Epidermal melanocyte (primary cell): ENCODE results near the gene RNF14.

Source experiments
- DNase-seq: peaks from one replicate; pipeline ENCODE4 v3.0.0; 2011; ENCODE audit warnings: low spot score; ENCODE audit not compliant: insufficient read length

The RNF14 gene

DNA sequence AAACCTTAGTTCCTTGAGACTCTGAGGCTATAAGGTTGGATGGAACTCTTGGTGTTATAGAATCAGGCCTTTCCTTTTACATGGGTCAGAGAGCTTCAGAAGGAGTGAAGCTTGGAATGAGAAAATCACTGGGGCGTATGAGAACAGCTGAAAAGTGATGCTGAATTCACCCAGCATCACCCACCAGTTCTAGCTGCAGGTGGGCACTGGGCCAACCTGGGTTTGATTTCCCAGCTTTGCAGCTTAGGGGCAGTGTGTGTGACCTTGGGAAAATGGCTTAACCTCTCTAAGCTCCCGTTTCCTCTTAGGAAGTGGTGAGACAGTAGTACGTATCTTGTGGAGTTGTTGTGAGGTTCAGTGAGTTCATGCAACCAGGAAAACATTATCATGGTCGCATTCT lies 21.6 kb upstream of the RNF14 start:
- DNase-seq = no peak

- DNase-seq = no peak
Measured at GRCh38 chr5:141948812-141949211, 20.1 kb upstream of the RNF14 start.

- DNase-seq = no peak
Measured at GRCh38 chr5:141949511-141949910, 19.4 kb upstream of the RNF14 start.

GRCh38 chr5:141950207-141951005 lies 18.5 kb upstream of the RNF14 start:
- no peak for DNase-seq

DNA sequence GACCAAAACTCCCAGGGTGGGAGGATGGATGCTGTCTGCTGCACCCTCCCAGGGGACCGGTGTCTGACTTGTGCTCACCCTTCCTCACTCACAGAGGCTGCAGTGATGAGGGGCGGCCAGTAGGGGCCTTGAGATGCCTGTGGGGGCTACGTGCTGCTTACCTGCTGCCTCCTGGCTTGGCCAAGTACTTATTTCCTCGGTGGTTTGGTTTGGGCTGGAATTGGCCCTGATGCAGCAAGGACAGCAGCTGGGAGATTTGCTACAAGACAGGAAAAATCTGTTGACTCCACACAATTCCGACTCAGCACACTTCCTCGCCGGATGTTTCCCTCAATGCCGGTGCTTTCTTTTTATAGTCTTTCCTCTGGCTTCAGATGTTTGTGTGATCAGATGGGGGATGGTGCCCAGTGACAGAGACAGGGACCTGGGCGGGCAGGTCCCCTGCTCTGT lies 17.5 kb upstream of the RNF14 start:
- DNase-seq = no peak

GRCh38 chr5:141952020-141952419 lies 16.9 kb upstream of the RNF14 start:
- DNase-seq = no peak

GRCh38 chr5:141954194-141954593 lies 14.7 kb upstream of the RNF14 start:
- DNase-seq = no peak

DNA sequence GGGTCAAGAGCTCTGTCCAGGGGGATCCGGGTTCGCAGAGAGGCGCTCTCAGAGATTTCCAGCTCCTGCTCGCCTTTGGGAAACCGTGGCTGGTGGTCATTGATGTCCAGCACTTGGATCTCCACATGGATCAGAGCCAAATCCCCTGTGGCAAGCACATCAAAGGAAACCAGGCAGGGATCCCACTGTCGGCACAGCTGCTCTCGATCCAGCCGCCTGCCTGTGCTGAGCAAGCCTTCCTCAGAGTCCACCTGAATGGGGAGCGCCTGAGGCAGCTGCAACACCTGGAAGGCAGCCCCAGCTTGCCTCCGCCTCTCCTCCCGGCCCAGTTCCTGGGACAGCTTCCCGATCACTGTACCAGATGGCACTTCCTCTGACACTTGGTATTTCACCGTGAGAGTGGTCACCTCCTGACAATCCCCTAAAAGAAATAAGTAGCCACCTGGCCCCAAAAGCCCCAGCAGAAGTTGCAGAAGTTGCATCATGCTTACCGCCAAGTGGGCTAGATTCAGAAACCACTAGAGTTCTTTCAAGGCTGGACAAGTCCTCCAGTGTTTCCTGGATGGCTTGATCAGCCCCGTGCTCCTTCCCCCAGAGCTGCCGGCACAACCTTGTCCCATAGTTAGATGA lies 11.4 kb upstream of the RNF14 start:
- DNase-seq = no peak

DNA sequence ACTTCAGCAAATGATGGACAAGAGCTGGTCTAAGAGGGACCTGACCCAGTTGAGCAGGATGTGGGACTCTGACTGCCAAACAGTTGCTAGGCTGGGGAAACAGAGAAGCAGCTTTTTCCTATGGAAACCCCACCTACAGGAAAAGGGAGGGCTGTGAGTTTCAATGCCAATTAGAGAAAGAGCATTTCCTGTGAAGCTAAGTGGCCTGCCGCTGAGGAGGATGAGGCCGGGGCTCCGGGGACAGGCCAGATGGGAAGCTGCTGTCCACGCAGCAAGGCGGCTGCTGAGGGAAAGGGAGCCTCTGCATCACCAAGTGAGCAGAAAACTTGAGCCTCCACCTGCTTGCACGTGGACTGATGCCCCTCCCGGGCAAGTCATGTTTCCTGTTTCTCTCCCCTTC lies 10.8 kb upstream of the RNF14 start, which contains the start of gene PCDH12:
TSS of gene PCDH12 (minus strand) at position 90 of the 400 bp plus-strand sequence. CDS start 351 bp downstream, outside the sequence.
- DNase-seq = no peak

GRCh38 chr5:141958546-141959172 lies 10.2 kb upstream of the RNF14 start:
- DNase-seq = no peak

- no peak for DNase-seq
Measured at GRCh38 chr5:141960018-141960417, 8.9 kb upstream of the RNF14 start.

DNA sequence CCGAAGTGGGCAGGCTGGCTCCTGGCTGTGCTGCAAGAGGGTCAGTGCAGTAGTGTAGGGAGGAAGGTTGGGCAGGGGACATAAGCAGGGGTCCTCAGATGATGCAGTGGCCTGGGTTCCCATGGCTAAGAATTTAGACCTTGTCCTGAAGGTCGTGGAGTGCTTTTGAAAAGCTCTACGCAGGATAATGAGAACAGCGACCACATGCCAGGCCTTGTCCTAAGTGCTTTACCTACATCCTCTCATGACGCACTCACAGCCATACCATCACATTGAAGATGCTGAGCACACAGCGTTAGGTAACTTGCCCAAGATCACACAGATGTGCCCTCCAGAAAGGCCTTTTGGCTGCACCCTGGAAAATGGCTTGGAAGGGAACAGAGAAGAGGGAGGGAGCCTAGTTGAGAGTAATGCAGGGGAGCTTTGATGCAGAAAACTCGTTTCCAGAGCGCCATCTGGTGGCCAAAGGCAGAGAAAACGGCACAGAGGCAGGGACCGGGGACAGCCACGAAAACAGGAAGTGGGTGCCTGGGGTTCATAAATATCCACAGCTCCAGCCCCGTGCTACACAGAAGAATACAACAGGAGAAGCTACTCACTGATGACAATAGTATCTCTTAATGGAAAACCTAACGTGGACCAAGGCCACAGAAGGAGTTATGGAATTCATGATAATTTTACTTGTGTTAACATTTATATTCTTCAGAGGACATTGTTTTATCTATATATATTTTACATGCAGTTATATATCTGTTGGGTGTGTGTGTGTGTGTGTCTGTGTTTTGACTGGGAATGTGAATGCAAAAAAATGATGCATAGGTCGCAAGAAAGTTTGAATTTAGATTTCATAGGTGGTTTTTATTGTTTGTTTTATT lies 8.2 kb upstream of the RNF14 start:
- peak; percentile 85 for DNase-seq

- DNase-seq = no peak
Measured at GRCh38 chr5:141961466-141961865, 7.4 kb upstream of the RNF14 start.

DNA sequence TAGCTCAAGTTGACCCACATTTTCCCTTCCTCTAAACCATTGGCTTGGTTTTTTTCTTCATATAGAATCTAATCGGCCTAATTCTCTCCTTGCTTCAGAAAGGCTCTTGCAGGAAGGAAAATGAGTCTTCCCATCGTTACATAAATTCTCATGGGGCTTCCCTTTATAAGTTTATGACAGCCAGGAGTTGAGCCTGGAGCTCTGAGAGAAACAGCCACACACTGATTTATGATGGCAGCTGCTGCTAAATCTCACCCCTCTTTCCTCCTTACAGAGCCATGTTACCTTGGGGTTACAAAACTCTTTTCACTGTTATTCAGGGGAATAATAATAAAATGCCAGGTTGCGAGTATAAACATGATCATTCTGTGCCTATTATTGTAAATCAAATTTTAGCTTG lies 5.2 kb upstream of the RNF14 start:
- DNase-seq = no peak

DNA sequence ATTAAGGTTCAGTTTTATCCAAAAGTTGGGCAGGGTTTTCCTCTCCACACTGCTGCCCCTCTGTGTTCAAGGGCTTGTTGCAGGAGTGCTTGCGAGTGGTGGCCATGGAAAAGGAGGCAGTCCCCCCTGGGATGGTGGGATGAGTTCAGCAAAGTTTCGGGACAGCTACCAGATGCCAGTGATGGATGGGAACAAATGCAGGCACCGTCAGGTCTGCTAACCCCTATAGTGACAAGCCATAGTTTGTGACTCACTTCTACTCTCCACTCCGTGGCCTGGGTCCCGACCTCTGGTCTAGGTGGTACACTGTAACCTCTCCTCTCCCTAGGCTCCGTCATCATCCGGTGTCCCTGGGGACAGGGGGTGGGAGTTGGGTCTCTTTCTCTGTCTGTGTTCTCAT lies 3.8 kb upstream of the RNF14 start:
- DNase-seq = no peak

DNA sequence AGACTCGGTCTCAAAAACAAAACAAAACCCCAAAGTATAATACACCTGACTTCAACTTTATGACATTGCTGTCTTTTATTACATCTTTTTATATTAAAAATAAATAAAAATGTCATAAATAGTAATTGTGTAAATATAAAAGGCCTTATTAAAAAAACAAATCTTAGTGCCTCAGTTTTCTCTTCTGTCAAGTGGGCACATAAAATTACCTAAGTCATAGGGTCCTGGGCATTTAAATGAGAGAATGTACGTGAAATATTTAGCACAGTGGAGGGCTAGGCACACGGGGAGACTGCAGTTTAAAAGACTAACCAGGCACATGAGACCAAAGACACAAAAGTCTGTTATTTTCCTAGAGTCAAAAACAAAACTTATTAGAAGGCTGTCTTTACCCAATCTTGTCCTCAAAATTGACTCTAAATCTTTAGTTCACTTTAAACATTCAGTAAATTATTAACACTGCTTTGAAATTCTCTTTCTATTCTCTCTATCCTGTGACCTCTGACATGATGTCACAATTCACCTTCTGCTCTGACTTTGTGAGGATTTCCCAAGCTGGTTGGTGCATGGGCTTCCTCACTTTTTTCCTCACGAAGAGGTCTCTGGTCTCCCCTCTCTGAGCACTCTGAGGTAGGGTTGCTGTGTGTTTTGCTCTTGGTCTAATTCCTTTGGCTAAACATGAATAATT lies 2.5 kb upstream of the RNF14 start:
- no peak for DNase-seq

- DNase-seq = no peak
Measured at GRCh38 chr5:141966963-141967333, 2.0 kb upstream of the RNF14 start.

- no peak for DNase-seq
Measured at GRCh38 chr5:141969783-141970771, 1.2 kb downstream of the RNF14 start.

- DNase-seq = no peak
Measured at GRCh38 chr5:141973871-141974595, 5.1 kb downstream of the RNF14 start.
